NOMO-1 treated with DMSO at 0.1 percent for 48 hours (cell line): Measurements from ENCODE around the gene FZD10.

Experiments
- DNase-seq: peaks from one replicate; lab custom pipeline; 2025; ENCODE audit not compliant: unreplicated experiment; lab: John Stamatoyannopoulos, UW

The FZD10 gene

DNA sequence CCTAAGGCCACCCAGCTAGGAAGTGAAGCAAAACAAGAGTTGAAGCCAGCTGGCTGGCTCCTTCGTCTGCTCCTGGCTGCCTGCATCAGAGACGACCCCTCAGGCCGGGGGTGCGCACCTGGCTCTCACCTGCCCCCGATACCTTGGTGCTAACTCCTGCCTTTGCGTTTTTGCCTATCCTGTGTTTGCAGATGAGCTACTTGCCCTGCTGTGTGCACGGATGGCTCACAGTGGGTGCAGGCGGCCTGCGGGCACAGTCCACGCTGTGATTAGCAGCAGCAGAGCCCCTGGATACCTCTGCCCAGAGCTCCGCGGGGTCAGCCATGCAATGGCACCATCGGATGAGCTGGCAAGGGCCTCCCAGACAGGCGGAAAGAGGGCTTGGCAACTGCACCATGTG is 31.2 kb upstream of the FZD10 start:
- no peak for DNase-seq

DNA sequence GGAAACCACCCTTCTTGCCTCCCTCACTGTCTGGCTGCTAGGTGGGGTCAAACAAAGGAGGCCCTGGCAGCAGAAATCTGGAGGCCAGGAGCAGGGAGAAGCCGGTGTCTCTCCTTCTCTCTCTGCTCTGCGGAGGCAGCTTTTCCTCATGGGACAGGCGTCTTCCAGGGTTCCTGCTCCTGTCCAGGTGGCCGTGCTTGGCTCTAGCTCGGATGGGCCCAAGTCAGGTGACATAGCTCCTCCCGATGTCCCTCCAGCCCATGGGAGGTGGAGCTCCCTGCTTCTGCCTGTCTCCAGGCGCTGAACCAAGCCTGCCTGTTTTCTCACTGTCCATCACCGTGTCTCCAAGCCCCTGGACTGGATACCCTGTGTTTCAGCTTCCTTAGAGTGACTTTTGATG is 30.5 kb upstream of the FZD10 start:
- no peak for DNase-seq

DNA sequence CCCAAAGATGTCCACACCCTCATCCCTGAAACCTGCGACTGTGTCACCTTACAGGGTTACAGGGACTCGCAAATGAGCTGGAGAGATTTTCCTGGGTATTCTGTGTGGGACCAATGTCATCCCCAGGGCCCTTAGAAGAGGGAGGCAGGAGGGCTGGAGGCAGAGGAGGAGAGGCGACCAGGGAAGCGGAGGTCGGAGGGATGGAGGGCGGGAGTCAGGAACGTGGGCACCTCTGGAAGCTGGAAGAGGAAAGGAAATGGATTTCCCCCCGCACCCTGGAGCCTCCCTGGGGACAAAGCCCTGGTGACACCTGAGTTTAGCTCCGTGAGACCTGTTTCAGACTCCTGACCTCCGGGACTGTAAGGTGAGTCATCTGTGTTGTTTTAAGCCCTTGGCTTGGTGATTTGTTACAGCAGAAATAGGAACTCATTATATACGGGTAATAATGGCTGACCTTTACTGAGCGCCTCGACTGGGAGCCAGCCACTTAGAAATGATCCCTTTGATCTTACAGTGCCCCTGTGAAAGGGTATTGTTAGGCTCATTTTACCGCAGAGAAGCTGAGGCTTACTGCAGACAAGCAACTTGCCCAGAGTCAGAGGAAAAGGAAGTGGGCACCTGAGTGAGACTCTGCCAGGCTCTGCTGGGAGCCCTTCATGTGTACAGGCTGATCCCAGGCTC is 29.3 kb upstream of the FZD10 start:
- DNase-seq, result no peak

GRCh38 chr12:130133851-130134562 is 28.3 kb upstream of the FZD10 start:
- DNase-seq, result no peak

- no peak for DNase-seq
Measured at GRCh38 chr12:130134563-130134915, 27.7 kb upstream of the FZD10 start.

GRCh38 chr12:130136509-130137039 is 25.7 kb upstream of the FZD10 start:
- DNase-seq, result no peak

- DNase-seq, result no peak
Measured at GRCh38 chr12:130137040-130138018, 24.9 kb upstream of the FZD10 start.

DNA sequence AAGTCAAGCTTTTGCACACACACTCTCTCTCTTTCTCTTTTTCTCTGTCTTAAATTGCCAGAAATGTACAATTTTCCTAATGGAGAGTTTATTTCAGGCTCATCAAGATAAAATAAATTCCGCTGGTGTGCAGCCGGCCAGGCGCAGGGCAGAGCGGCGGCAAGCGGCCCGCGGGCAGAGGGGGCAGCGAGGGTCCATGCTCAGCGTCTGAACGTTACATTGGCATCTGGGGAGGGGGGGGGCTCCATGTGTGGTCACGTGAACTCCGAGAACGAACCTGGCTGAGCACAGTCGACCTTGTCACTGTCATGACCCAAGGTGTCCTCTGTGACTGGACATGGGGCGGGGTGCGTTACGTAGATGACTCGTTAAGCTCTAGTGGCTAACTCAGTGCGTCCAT is 23.8 kb upstream of the FZD10 start:
- no peak for DNase-seq

DNA sequence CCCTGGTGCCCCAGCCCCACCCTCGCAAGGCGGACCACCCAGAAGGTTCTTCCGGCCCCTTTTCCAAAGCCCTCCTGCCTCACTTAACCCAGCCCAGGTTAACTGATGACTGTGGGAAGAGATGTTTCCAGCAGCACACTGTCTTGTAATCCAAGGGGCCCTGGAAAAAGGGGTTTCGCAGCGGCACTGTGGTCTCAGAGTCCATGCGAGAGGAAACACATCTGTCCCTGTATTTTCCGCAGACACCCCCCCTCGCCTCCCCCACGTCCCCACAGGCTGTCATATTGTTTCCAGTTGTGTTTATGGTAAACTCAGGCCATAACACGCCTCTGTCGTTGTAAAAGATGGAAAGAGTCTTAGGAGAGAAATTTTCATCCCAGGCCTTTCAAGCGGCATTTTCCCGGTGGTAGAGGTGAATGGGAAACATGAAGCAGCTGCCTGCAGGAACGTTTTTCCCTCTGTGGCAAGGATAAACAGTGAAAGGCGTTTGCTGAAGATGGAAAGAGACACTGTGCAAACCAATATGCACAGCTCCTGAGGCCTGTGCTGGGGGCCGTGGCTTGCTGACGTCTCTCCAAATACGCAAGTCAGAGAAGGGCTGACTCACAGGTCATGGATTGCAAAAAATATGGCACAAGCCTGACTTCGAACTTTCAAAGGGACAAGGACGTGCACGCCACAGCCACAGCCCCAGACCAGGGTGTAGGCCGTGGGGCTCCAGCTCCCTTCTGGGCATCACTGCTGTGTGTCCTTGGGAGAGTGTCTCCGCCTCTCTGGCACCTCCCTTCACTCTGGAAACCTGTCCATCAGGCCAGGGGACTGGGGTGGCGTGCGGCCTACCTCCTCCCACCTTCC is 22.5 kb upstream of the FZD10 start:
- DNase-seq, result no peak

- DNase-seq, result no peak
Measured at GRCh38 chr12:130141105-130141504, 21.2 kb upstream of the FZD10 start.

- DNase-seq, result no peak
Measured at GRCh38 chr12:130141901-130142683, 20.2 kb upstream of the FZD10 start.

DNA sequence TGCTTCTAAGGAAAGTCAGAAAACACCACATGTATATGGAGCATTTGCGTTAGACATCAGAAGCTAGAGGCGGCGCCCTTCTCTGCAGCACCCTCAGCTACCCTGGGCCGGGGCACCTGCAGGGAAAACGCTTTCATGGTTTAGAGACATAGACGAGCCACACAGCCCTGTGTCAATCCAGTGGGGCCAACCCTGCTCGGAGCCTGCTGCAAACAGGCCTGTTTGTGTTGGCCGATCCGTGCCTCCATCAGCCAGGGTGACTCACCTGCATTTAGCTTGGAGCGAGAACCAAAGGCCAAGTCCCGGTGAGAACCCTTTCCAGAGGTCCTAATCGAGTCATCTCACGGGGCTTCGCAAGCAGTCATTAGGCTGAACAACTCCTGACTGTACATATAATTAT is 19.5 kb upstream of the FZD10 start:
- DNase-seq, result no peak

DNA sequence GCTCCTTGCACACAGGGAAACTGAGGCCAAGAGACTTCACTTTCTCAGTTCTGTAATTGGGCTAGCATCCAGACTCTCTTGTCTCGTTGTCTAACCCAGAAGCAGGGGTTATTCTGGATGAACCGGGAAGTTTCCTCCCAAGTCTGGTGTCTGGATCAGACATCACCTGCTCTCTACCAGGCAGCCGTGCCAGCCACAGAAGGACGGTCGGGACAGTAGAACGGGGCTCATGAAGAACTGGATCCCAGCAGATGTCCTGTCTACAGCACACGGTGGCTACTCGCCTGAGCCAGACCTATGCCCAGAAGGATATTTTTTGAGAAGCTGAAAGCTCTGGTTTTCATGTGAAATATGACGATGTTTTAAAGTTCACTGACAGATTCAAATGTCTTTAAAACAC is 19.1 kb upstream of the FZD10 start:
- no peak for DNase-seq

GRCh38 chr12:130144256-130144655 is 18.0 kb upstream of the FZD10 start:
- DNase-seq, result no peak

DNA sequence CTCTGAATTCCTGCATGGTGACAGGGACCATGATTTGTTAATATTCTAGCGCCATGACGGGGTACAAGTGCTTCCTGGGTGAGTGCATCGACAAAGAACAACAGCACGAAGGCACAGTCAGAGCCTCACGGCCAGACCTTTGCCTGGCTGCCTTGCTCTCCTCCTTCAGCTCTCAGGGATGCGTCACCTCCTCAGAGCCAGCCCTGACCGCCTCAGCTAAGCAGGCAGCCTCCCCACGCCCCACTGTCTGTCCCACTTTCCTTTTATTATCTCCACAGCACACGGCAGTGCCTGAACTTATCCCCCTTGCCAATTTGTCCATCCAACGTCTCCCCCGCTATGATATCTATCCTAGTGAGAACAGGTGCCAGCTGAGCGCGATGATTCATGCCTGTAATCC is 16.5 kb upstream of the FZD10 start:
- no peak for DNase-seq

DNA sequence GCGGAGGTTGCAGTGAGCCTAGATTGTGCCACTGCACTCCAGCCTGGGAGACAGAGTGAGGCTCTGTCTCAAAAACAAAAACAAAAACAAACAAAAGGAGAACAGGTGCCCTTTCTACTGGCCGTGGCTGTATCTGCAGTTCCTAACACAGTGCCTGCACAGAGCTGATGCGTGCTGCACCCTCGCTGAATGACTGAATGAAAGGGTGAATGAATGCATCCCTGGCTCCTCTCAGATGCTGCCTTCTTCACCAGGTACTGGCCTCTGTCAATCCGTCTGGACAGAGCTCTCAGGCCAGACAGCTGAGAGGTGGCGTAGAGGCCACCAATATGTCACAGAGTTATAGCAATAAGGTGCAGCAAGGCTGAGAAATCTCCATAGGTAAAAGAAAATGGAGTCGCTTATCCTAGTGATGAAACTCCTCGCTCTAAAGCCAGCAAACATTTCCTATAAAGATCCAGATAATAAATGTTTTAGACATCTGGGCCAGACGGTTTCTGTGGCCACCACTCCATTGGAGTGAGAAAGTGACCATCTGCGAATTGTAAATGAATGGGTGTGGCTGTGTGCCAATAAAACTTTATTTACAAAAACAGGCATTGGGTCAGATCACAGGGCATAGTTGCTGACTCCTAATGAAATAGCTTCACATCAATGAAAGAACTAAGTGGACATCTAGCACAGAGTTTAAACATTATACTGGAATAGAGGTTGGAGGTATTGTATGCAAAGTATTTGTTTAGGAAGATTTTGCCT is 15.9 kb upstream of the FZD10 start:
- no peak for DNase-seq

- DNase-seq, result no peak
Measured at GRCh38 chr12:130147875-130148596, 14.2 kb upstream of the FZD10 start.

GRCh38 chr12:130151846-130152245 is 10.4 kb upstream of the FZD10 start:
- DNase-seq, result no peak
